ENCODE results near the gene AGBL4.
"Not testable (repeated sequence)": the region's sequence is repeated elsewhere in the genome, so short reads cannot be mapped to it uniquely, and the experiment has no call there.

Gene AGBL4

GRCh38 chr1:48530727-48531351 is 1492.9 kb downstream of the AGBL4 start:
- in situ Hi-C loops (cut with HindIII; ENCODE audit: low pct_unique_long_range_greater_than_20kb, low sequenced_read_pairs): no loop called here

GRCh38 chr1:48527051-48527450 is 1496.7 kb downstream of the AGBL4 start:
- TF ChIP-seq JUND (IDR thresholded peaks at IDR 0.05; ENCODE audit: low read depth): no peak
- in situ Hi-C loops (cut with HindIII; ENCODE audit: low pct_unique_long_range_greater_than_20kb, low sequenced_read_pairs): no loop called here
- DNase-seq (ENCODE audit: low read depth in 1 of 2, low spot score in 1 of 2): no peak

More at GRCh38 chr1:48530727-48531351, 1492.9 kb downstream of the AGBL4 start:
- no peak for TF ChIP-seq JUND (IDR thresholded peaks at IDR 0.05; ENCODE audit: low read depth)
- DNase-seq (ENCODE audit: low read depth in 1 of 2, low spot score in 1 of 2): peak; percentile 4 to 62

- in situ Hi-C loops (cut with HindIII; ENCODE audit: low pct_unique_long_range_greater_than_20kb, low sequenced_read_pairs): no loop called here
These were observed 1497.6 kb downstream of the AGBL4 start for GRCh38 chr1:48526008-48526710.

GRCh38 chr1:48524892-48525467 is 1498.8 kb downstream of the AGBL4 start:
- in situ Hi-C loops (cut with HindIII; ENCODE audit: low pct_unique_long_range_greater_than_20kb, low sequenced_read_pairs): no loop called here
- no peak for DNase-seq (ENCODE audit: low read depth in 1 of 2, low spot score in 1 of 2)
- TF ChIP-seq JUND (IDR thresholded peaks at IDR 0.05; ENCODE audit: low read depth): no peak

More at GRCh38 chr1:48526008-48526710, 1497.6 kb downstream of the AGBL4 start:
- no peak for TF ChIP-seq JUND (IDR thresholded peaks at IDR 0.05; ENCODE audit: low read depth)
- DNase-seq (ENCODE audit: low read depth in 1 of 2, low spot score in 1 of 2): no peak

- TF ChIP-seq JUND (IDR thresholded peaks at IDR 0.05; ENCODE audit: low read depth): no peak
- DNase-seq (ENCODE audit: low read depth in 1 of 2, low spot score in 1 of 2): no peak
- in situ Hi-C loops (cut with HindIII; ENCODE audit: low pct_unique_long_range_greater_than_20kb, low sequenced_read_pairs): no loop called here
These were observed 1500.2 kb downstream of the AGBL4 start for GRCh38 chr1:48523558-48523957.

- in situ Hi-C loops (cut with HindIII; ENCODE audit: low pct_unique_long_range_greater_than_20kb, low sequenced_read_pairs); DNase-seq (ENCODE audit: low read depth in 1 of 2, low spot score in 1 of 2): not testable (repeated sequence)
These were observed 1503.9 kb downstream of the AGBL4 start for GRCh38 chr1:48519896-48520295.

GRCh38 chr1:48506870-48507269 is 1516.9 kb downstream of the AGBL4 start:
- in situ Hi-C loops (cut with HindIII; ENCODE audit: low pct_unique_long_range_greater_than_20kb, low sequenced_read_pairs): no loop called here
- TF ChIP-seq JUND (IDR thresholded peaks at IDR 0.05; ENCODE audit: low read depth): no peak
- no peak for DNase-seq (ENCODE audit: low read depth in 1 of 2, low spot score in 1 of 2)

- in situ Hi-C loops (cut with HindIII; ENCODE audit: low pct_unique_long_range_greater_than_20kb, low sequenced_read_pairs): no loop called here
- DNase-seq (ENCODE audit: low read depth in 1 of 2, low spot score in 1 of 2): no peak
- TF ChIP-seq JUND (IDR thresholded peaks at IDR 0.05; ENCODE audit: low read depth): no peak
These were observed 1523.0 kb downstream of the AGBL4 start for GRCh38 chr1:48500541-48501450.

- in situ Hi-C loops (cut with HindIII; ENCODE audit: low pct_unique_long_range_greater_than_20kb, low sequenced_read_pairs): no loop called here
- DNase-seq (ENCODE audit: low read depth in 1 of 2, low spot score in 1 of 2): no peak
- TF ChIP-seq JUND (IDR thresholded peaks at IDR 0.05; ENCODE audit: low read depth): no peak
These were observed 1524.5 kb downstream of the AGBL4 start for GRCh38 chr1:48499211-48499735.

GRCh38 chr1:48498096-48498791 is 1525.5 kb downstream of the AGBL4 start:
- in situ Hi-C loops (cut with HindIII; ENCODE audit: low pct_unique_long_range_greater_than_20kb, low sequenced_read_pairs): no loop called here
- TF ChIP-seq JUND (IDR thresholded peaks at IDR 0.05; ENCODE audit: low read depth): no peak
- DNase-seq (ENCODE audit: low read depth in 1 of 2, low spot score in 1 of 2): peak; percentile 11 to 65

- in situ Hi-C loops (cut with HindIII; ENCODE audit: low pct_unique_long_range_greater_than_20kb, low sequenced_read_pairs): no loop called here
- no peak for TF ChIP-seq JUND (IDR thresholded peaks at IDR 0.05; ENCODE audit: low read depth)
- DNase-seq (ENCODE audit: low read depth in 1 of 2, low spot score in 1 of 2): no peak
These were observed 1527.8 kb downstream of the AGBL4 start for GRCh38 chr1:48495911-48496310.

- no peak for DNase-seq (ENCODE audit: low read depth in 1 of 2, low spot score in 1 of 2)
- in situ Hi-C loops (cut with HindIII; ENCODE audit: low pct_unique_long_range_greater_than_20kb, low sequenced_read_pairs): no loop called here
These were observed 1528.6 kb downstream of the AGBL4 start for GRCh38 chr1:48495166-48495565.

More at GRCh38 chr1:48495166-48495565, 1528.6 kb downstream of the AGBL4 start:
- no peak for TF ChIP-seq JUND (IDR thresholded peaks at IDR 0.05; ENCODE audit: low read depth)

All from T47D (cell line).